HepG2 (cell line): Measurements from ENCODE around the gene TXNRD2. TPM values are rescaled to one million over a fixed set of nuclear protein-coding genes. Genes with fewer than 3 reads are reported as not detected.

Source experiments
- CBX2 ChIP-seq, 2 experiments: fragments of 200-600 bp in 1 of 2; sonication (generic); formaldehyde crosslinking in 1 of 2; IDR thresholded peaks; 2 replicates each; pipeline versions ENCODE4 v1.7.0 to v1.8.1; 2018 to 2022; ENCODE audit warnings: low read depth in 2 of 2, low read length in 1 of 2, mild to moderate bottlenecking in 1 of 2, missing genetic modification reagents in 1 of 2
- HIVEP1 ChIP-seq: sonication (generic); formaldehyde crosslinking; IDR thresholded peaks from 2 replicates; pipeline ENCODE4 v1.4.0; 2020; ENCODE audit warnings: mild to moderate bottlenecking, missing genetic modification reagents
- PITX1 ChIP-seq: sonication (generic); formaldehyde crosslinking; IDR thresholded peaks from 2 replicates; pipeline ENCODE4 v1.5.1; 2020; ENCODE audit warnings: mild to moderate bottlenecking, missing genetic modification reagents
- PPARG ChIP-seq: conservative IDR thresholded peaks from 2 replicates; pipeline ENCODE4 v1.6.1; 2016; ENCODE audit warnings: missing biosample characterization, missing genetic modification reagents
- RCOR2 ChIP-seq: IDR thresholded peaks from 2 replicates; pipeline ENCODE4 v1.6.1; 2016; ENCODE audit warnings: missing biosample characterization, missing genetic modification reagents
- SKI ChIP-seq: fragments of 450-650 bp; IDR thresholded peaks from one replicate; pipeline ENCODE4 v1.6.1; 2018; ENCODE audit warnings: mild to moderate bottlenecking; ENCODE audit not compliant: partially characterized antibody
- TBX2 ChIP-seq: sonication (generic); formaldehyde crosslinking; IDR thresholded peaks from 2 replicates; pipeline ENCODE4 v1.5.0; 2020; ENCODE audit warnings: missing genetic modification reagents, mild to moderate bottlenecking, borderline replicate concordance
- ZNF121 ChIP-seq: sonication (generic); formaldehyde crosslinking; IDR thresholded peaks from 2 replicates; pipeline ENCODE4 v1.5.0; 2020; ENCODE audit warnings: mild to moderate bottlenecking, missing genetic modification reagents
- ZNF350 ChIP-seq: sonication (generic); formaldehyde crosslinking; IDR thresholded peaks from 2 replicates; pipeline ENCODE4 v1.4.0; 2020; ENCODE audit warnings: mild to moderate bottlenecking, low read depth, missing genetic modification reagents, borderline replicate concordance
- ZNF484 ChIP-seq: sonication (generic); formaldehyde crosslinking; IDR thresholded peaks from 2 replicates; pipeline ENCODE4 v1.5.1; 2020; ENCODE audit warnings: mild to moderate bottlenecking, low read depth, missing genetic modification reagents, borderline replicate concordance
- ZNF530 ChIP-seq: sonication (generic); formaldehyde crosslinking; IDR thresholded peaks from 2 replicates; pipeline ENCODE4 v1.5.0; 2020; ENCODE audit warnings: low read depth, mild to moderate bottlenecking, missing genetic modification reagents
- ZNF569 ChIP-seq: sonication (generic); formaldehyde crosslinking; IDR thresholded peaks from 2 replicates; pipeline ENCODE4 v1.5.0; 2020; ENCODE audit warnings: mild to moderate bottlenecking, missing genetic modification reagents, moderate library complexity, borderline replicate concordance
- ZNF773 ChIP-seq: sonication (generic); formaldehyde crosslinking; IDR thresholded peaks from 2 replicates; pipeline ENCODE4 v1.4.0; 2020; ENCODE audit warnings: missing genetic modification reagents, borderline replicate concordance
- polyA plus RNA-seq, 8 experiments: library from polyadenylated mRNA; depleted of rRNA in 3 of 8; stranded (reverse) in 7 of 8; unstranded in 1 of 8; fragments of >200 nt; fragmentation: Illumina TruSeq in 4 of 8; extraction: Trizol in 4 of 8; gene quantifications; 2 replicates each; pipeline versions ENCODE4 v1.2.1 to v1.2.3, GENCODE V29; 2011 to 2016; ENCODE audit warnings: low read depth in 4 of 8, missing spikeins in 1 of 8, mixed read lengths in 1 of 8; ENCODE audit not compliant: insufficient read depth in 1 of 8
- total RNA-seq, 5 experiments: library from RNA; depleted of rRNA; stranded (reverse); fragments of >200 nt; fragmentation: Illumina TruSeq; extraction: Trizol; gene quantifications; 2 replicates each; pipeline ENCODE4 v1.2.3, GENCODE V29; 2016; ENCODE audit warnings: low read depth in 1 of 5
- TF ChIP-seq, protein P1 (sequence below): sonication (generic); formaldehyde crosslinking; IDR thresholded peaks from 2 replicates; pipeline ENCODE4 v1.4.0; 2020; ENCODE audit warnings: missing genetic modification reagents, borderline replicate concordance
- TF ChIP-seq, protein P2 (sequence below): sonication (generic); formaldehyde crosslinking; IDR thresholded peaks from 2 replicates; pipeline ENCODE4 v1.5.1; 2020; ENCODE audit warnings: missing genetic modification reagents, mild to moderate bottlenecking, borderline replicate concordance
- TF ChIP-seq, protein P3 (sequence below): IDR thresholded peaks from 2 replicates; pipeline ENCODE4 v1.6.1; 2016; ENCODE audit warnings: control low read depth
- TF ChIP-seq, protein P4 (sequence below): IDR thresholded peaks from 2 replicates; pipeline ENCODE4 v1.6.1; 2012; ENCODE audit warnings: inconsistent platforms
- TF ChIP-seq, protein P5 (sequence below): sonication (generic); formaldehyde crosslinking; IDR thresholded peaks from 2 replicates; pipeline ENCODE4 v1.5.1; 2020; ENCODE audit warnings: missing genetic modification reagents, mild to moderate bottlenecking, borderline replicate concordance

The TXNRD2 gene
- total and polyA plus RNA-seq, 2 of the 13 experiments (the other 11 are each of a cell fraction or from before 2014, with no cell fraction given): 17.5 to 18.6 TPM

DNA sequence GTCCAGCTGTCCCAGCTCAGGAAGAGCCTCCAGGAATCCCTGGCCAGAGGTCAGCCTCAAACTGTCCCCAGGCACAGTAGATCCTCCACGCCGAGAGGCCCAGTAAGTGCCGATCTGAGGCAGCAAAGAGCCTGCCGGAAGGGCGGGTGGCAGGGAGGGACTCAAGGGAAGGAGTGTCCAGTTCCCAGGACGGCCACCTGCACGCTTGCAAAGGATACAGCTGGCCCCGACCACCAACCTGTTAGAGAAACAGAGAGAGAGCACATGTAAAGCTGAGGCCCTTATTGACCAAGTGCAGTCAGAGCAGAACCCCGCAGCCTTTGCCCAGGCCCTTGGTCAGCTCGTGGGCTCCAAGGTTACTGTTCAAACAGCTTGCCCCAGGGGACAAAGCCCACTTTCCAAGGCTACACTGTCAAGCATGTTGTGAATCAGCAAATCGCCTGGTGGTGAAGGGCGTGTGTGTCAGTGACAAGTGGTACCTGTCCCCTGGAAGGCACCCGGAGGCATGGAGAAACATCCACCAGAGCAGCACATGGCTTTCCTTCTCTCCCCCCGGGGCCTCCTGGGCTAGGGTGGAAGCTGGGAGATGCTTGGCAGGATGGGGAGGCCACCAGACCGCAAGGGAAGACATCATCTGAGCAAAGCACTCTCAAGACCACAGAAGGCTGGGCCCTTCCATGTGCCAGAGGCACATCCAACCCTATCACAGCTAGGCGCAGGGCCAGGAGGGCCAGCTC, 42.6 kb downstream of the TXNRD2 start (continued):
- TF ChIP-seq, protein P1, sequence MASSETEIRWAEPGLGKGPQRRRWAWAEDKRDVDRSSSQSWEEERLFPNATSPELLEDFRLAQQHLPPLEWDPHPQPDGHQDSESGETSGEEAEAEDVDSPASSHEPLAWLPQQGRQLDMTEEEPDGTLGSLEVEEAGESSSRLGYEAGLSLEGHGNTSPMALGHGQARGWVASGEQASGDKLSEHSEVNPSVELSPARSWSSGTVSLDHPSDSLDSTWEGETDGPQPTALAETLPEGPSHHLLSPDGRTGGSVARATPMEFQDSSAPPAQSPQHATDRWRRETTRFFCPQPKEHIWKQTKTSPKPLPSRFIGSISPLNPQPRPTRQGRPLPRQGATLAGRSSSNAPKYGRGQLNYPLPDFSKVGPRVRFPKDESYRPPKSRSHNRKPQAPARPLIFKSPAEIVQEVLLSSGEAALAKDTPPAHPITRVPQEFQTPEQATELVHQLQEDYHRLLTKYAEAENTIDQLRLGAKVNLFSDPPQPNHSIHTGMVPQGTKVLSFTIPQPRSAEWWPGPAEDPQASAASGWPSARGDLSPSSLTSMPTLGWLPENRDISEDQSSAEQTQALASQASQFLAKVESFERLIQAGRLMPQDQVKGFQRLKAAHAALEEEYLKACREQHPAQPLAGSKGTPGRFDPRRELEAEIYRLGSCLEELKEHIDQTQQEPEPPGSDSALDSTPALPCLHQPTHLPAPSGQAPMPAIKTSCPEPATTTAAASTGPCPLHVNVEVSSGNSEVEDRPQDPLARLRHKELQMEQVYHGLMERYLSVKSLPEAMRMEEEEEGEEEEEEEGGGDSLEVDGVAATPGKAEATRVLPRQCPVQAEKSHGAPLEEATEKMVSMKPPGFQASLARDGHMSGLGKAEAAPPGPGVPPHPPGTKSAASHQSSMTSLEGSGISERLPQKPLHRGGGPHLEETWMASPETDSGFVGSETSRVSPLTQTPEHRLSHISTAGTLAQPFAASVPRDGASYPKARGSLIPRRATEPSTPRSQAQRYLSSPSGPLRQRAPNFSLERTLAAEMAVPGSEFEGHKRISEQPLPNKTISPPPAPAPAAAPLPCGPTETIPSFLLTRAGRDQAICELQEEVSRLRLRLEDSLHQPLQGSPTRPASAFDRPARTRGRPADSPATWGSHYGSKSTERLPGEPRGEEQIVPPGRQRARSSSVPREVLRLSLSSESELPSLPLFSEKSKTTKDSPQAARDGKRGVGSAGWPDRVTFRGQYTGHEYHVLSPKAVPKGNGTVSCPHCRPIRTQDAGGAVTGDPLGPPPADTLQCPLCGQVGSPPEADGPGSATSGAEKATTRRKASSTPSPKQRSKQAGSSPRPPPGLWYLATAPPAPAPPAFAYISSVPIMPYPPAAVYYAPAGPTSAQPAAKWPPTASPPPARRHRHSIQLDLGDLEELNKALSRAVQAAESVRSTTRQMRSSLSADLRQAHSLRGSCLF: no peak
- TF ChIP-seq ZNF569 (CRISPR knock-in tag) (no peak), ZNF121 (CRISPR knock-in tag) (no peak), PPARG (CRISPR knock-in tag) (0 out of 2 replicates have a peak, but pooled peaks have one; percentile 31), PITX1 (peak; percentile 82), HIVEP1 (CRISPR knock-in tag) (peak; percentile 68; the same call in 1 of the 2 replicates), ZNF350 (CRISPR knock-in tag) (peak; percentile 62), RCOR2 (CRISPR knock-in tag) (no peak), TBX2 (CRISPR knock-in tag) (no peak; the same call in 1 of the 2 replicates), SKI (no peak), CBX2 (IDR thresholded peaks at IDR 0.05; ENCODE audit: low read depth, low read length) (no peak), CBX2 (CRISPR knock-in tag; IDR thresholded peaks at IDR 0.05; ENCODE audit: low read depth) (peak; percentile 24; the same call in 1 of the 2 replicates), ZNF484 (CRISPR knock-in tag) (no peak), ZNF530 (no peak), ZNF773 (no peak)
- TF ChIP-seq, protein P2, sequence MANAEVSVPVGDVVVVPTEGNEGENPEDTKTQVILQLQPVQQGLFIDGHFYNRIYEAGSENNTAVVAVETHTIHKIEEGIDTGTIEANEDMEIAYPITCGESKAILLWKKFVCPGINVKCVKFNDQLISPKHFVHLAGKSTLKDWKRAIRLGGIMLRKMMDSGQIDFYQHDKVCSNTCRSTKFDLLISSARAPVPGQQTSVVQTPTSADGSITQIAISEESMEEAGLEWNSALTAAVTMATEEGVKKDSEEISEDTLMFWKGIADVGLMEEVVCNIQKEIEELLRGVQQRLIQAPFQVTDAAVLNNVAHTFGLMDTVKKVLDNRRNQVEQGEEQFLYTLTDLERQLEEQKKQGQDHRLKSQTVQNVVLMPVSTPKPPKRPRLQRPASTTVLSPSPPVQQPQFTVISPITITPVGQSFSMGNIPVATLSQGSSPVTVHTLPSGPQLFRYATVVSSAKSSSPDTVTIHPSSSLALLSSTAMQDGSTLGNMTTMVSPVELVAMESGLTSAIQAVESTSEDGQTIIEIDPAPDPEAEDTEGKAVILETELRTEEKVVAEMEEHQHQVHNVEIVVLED (CRISPR knock-in tag): peak; percentile 41; the same call in 1 of the 2 replicates
- TF ChIP-seq, protein P3, sequence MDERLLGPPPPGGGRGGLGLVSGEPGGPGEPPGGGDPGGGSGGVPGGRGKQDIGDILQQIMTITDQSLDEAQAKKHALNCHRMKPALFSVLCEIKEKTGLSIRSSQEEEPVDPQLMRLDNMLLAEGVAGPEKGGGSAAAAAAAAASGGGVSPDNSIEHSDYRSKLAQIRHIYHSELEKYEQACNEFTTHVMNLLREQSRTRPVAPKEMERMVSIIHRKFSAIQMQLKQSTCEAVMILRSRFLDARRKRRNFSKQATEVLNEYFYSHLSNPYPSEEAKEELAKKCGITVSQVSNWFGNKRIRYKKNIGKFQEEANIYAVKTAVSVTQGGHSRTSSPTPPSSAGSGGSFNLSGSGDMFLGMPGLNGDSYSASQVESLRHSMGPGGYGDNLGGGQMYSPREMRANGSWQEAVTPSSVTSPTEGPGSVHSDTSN (CRISPR knock-in tag): 0 out of 2 replicates have a peak, but pooled peaks have one; percentile 9
- TF ChIP-seq, protein P4, sequence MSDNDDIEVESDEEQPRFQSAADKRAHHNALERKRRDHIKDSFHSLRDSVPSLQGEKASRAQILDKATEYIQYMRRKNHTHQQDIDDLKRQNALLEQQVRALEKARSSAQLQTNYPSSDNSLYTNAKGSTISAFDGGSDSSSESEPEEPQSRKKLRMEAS: peak; percentile 84
- TF ChIP-seq, protein P5, sequence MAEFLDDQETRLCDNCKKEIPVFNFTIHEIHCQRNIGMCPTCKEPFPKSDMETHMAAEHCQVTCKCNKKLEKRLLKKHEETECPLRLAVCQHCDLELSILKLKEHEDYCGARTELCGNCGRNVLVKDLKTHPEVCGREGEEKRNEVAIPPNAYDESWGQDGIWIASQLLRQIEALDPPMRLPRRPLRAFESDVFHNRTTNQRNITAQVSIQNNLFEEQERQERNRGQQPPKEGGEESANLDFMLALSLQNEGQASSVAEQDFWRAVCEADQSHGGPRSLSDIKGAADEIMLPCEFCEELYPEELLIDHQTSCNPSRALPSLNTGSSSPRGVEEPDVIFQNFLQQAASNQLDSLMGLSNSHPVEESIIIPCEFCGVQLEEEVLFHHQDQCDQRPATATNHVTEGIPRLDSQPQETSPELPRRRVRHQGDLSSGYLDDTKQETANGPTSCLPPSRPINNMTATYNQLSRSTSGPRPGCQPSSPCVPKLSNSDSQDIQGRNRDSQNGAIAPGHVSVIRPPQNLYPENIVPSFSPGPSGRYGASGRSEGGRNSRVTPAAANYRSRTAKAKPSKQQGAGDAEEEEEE (CRISPR knock-in tag): no peak; the same call in 1 of the 2 replicates
